Left colon (tissue), 2 donors: ENCODE results near the gene GARIN1A. TPM values are rescaled to one million over a fixed set of nuclear protein-coding genes. Genes with fewer than 3 reads are reported as not detected.

Experiments used
- ATAC-seq: fragments of 200-7000 bp; cut with Tn5 transposase; one replicate; pipeline ENCODE4 v1.9.1; 2020; ENCODE audit warnings: mild to moderate bottlenecking, moderate library complexity
- DNase-seq, 2 donors: peaks; one replicate each; pipeline ENCODE4 v3.0.0-alpha.2; 2020
- intact Hi-C, 2 donors: fragments of 100-400 bp; cut with DNase I in 1 of 2; cut with micrococcal nuclease in 1 of 2; formaldehyde crosslinking; loops; one replicate each; pipeline versions ENCODE4 v1.11.2 to v1.14.0; 2022; cut with DNase I, micrococcal nuclease
- total RNA-seq, 2 donors: library from RNA; stranded (reverse); fragmentation: NEBNext Ultra II Directional; extraction: Animal tissue kit (Norgen Biotek cat#: 25700); gene quantifications; one replicate each; pipeline ENCODE4 v1.2.1, GENCODE V29; 2021
- donor health status: DM: no; HTN: no; CAD: no.
- donor health status: DM: yes; HTN: yes; CAD: no.

The GARIN1A gene
- total RNA-seq, 2 donors from 2014 or later, result 0.81 to 1.6 TPM

- no peak for DNase-seq
- intact Hi-C loops, result no loop called here
- no peak for ATAC-seq
Measured at GRCh38 chr7:128708235-128708634, 36.1 kb downstream of the GARIN1A start.

- no peak for DNase-seq
- intact Hi-C loops, result no loop called here
Measured at GRCh38 chr7:128708824-128709223, 36.7 kb downstream of the GARIN1A start.

GRCh38 chr7:128710481-128710880, 38.4 kb downstream of the GARIN1A start:
- no peak for DNase-seq

More at GRCh38 chr7:128708824-128709223, 36.7 kb downstream of the GARIN1A start:
- ATAC-seq, result no peak

GRCh38 chr7:128713794-128714193, 41.7 kb downstream of the GARIN1A start:
- no peak for DNase-seq
- intact Hi-C loops, result no loop called here
- ATAC-seq, result no peak

More at GRCh38 chr7:128710481-128710880, 38.4 kb downstream of the GARIN1A start:
- intact Hi-C loops, result no loop called here
- ATAC-seq, result no peak

- no peak for ATAC-seq
- intact Hi-C loops, result no loop called here
Measured at GRCh38 chr7:128714701-128715495, 42.8 kb downstream of the GARIN1A start.

GRCh38 chr7:128718967-128719642, 47.0 kb downstream of the GARIN1A start:
- peak; percentile 77 for ATAC-seq
- intact Hi-C loops, result no loop called here
- no peak for DNase-seq

More at GRCh38 chr7:128714701-128715495, 42.8 kb downstream of the GARIN1A start:
- DNase-seq, result no peak

GRCh38 chr7:128721376-128721775, 49.3 kb downstream of the GARIN1A start:
- no peak for DNase-seq
- intact Hi-C loops, result no loop called here
- ATAC-seq, result no peak

Other genes starting within 250 kb of the GARIN1A start
- gene HILPDA, start 216.4 kb upstream of the GARIN1A start, total RNA-seq, result 1 to 10 TPM; 5.8 to 7.3 TPM
- gene METTL2B, start 195.5 kb upstream of the GARIN1A start, total RNA-seq, result 10 to 100 TPM; 24.7 to 28.0 TPM
- gene CALU, start 67.1 kb downstream of the GARIN1A start, total RNA-seq, result 10 to 100 TPM; 36.3 to 42.6 TPM
- not detected for gene OPN1SW, start 103.5 kb downstream of the GARIN1A start, total RNA-seq
- 1 to 10 TPM; 1.5 to 5.6 TPM for gene CCDC136, start 119.7 kb downstream of the GARIN1A start, total RNA-seq
- gene FLNC, start 158.1 kb downstream of the GARIN1A start, total RNA-seq, result 10 to 100 TPM in 1 of 2 donors, 1 to 10 TPM in 1; 2.4 to 41.4 TPM
- gene ATP6V1F, start 190.6 kb downstream of the GARIN1A start, total RNA-seq, result 10 to 100 TPM; 65.8 to 78.5 TPM
- gene KCP, start 238.4 kb downstream of the GARIN1A start, total RNA-seq, result 1 to 10 TPM in 1 of 2 donors, under 1 TPM in 1; 0.81 to 1.6 TPM